Non-pigmented ciliary epithelial cell (primary cell): ENCODE results near the gene BCAS3.

Experiments
- DNase-seq: peaks from one replicate; pipeline ENCODE4 v3.0.0-alpha.2; 2010; ENCODE audit warnings: low read depth

Gene BCAS3

DNA sequence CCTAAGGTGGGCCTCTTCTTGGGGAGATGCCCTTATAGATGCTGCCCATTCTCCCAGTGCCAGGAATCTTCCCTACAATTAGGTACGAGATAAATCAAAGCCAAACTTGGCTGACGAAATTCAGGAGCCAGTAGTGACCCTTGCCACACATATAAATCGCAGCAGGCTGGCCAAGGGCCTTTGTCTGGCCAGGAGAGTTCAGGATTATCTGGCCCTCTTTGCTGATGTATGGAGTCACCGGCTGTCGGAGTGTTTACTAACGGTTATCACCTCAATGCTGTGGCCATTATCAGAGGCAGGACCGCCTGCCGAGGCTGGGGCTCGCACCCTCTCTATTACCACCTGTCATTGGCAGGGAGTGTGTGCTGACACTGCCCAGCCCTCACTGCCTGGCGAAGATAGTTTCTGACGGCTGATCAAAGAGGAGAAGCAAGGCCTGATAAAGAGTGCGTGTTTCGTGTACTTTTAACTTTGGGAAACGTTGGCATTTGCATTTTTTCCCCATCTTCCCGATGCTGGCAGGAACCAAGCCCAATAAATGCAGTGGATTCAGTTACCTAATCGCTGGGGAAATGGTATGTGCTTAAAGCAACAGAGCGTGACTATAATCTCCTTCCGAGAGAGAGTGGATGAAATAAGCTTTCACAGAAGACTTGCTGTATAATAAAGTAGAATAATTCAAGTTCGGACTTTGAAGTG, 689.2 kb downstream of the BCAS3 start:
- DNase-seq: no peak

DNA sequence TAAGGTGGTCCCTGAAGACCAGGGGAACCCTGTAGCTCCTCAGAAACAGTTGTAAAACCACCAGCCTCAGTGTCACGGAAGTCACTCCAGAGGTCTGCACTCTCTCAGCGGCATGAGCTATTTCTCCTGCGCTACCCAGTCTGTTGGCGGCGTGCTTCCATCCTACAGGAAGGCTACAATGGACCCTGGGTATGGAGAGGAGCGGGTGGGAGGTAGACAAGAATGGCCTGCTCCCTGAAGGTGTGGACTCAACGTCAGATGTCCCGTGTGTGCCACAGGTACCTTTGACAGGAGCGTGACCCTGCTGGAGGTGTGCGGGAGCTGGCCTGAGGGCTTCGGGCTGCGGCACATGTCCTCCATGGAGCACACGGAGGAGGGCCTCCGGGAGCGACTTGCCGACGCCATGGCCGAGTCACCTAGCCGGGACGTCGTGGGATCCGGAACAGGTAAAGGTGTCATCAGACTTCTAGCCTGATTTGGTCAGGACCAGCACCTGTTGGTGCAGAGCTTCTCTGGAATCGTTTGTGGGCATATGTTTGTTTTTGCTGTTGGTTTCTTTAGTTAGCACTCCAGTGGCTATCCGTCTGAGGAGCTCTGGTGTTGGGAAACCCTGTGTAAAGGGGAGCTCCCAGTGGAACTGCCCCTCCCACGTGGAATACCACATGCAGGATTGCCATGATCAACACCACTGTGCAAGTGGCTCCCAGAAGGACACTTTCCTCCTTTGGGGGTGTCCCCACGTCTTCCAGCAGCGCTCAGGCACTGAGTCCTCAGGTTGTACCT, 690.6 kb downstream of the BCAS3 start:
- DNase-seq: no peak

DNA sequence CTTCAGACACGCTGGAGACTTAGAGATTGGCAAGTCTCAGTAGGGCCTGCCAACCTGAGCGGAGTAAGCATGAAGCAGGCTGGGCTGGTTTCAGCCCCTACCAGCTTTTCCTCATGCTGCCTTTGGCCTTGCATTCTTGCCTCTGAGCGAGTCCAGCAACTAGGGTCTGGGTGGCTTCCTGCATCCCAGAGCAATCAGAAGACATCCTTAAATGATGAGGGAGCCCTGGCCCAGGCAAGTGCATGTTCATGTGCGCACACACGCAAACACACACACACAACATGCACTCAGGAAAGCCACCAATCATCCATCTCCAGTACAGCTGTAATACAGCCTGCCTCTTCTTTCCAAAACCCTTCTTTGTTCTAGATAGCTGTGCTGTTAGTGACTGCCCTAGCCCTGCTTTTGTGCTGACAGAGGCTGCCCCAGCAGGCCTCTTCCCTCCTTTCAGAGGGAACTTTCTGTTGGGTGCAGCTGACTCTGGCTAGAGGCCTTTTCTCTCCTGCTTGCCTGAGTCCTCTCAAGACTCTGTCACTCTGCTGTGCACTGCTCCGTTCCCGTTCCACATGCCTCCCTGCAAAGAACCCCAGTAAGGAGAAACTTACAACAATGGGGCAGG, 691.3 kb downstream of the BCAS3 start:
- DNase-seq: no peak

GRCh38 chr17:61369751-61370150, 692.1 kb downstream of the BCAS3 start:
- no peak for DNase-seq

GRCh38 chr17:61371179-61371578, 693.5 kb downstream of the BCAS3 start:
- DNase-seq: no peak

- DNase-seq: no peak
Observed at GRCh38 chr17:61371606-61372005, 694.0 kb downstream of the BCAS3 start.

GRCh38 chr17:61372436-61372835, 694.8 kb downstream of the BCAS3 start:
- no peak for DNase-seq

DNA sequence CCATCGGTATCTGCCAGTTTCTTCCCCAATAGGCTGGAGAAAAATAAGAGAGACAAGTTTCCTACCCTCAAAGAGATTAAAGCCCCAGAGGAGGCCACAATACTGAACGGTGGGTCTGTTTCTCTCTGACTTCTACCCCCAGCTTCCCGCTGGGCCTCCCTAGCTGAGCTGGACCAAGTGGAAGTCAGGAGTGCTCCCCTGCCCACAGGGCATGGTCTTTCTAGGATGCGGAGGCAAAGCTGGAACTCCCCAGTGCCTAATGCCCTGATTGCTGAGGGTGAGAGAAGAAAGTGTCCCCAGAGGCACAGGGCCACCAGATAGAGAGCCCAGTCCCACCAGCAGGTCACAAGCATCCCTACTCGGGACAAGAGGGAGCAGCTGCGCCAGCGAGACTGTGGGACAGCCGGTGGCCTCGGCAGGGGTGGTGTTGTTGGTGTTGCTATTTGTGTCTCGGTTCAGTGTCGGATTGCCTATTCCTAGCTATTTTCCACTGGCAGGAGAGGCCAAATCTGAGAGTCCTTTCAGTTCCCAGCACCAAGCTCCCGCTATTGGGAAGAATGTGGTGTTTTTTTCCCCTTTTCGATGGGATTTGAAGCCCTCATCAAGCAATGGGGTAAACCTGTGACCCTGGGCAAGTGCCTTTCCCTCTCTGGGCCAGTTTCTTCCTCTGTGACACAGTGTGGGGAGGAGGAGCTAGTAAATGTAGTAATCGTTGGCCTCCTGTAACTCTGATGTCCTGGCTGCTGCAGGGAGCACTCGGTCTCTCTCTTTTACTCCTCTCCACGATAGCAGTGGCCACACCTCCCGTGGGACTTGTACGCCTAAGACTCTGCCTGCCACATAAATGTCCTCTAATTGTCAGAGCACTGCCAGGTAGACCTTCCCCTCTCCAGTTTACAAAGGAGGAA, 699.5 kb downstream of the BCAS3 start:
- no peak for DNase-seq

DNA sequence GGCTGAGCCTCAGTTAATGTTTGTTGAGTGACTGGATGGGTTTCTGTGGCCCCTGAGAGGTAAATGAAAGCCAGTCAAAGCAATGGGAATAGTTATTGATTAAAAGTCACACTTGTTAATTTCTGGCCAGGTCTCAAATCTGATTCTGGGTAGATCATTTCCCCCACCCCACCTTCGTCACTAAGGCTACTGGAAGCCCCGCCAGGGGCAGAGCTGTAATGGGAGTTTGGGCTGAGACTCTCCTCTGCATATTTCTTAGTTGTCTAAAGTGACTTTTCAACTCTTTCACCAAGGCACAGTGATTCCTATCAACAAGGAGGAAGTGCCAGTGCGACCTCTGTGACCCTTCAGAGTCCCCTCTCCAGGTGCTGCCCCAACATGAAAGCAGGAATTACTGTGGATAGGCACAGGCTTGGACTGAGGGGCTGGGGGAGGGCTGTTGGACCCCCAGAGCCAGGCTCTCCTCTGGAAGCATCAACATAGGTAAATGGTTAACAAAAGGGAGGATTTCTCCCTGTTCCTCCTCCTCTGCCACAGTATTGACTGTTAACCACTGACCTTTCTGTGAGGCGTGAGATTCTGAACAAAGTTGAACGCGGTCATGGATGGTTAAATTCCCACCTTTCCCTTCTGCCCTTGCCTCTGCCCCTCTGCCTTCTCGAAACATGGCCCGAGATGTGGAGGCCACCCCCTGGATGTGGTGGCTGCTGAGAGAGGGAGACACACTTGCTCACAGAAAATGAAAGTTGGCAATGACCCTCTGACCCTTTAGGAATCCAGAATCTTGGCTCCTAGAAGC, 701.2 kb downstream of the BCAS3 start:
- no peak for DNase-seq

GRCh38 chr17:61379457-61380216, 702.0 kb downstream of the BCAS3 start:
- no peak for DNase-seq

- no peak for DNase-seq
Observed at GRCh38 chr17:61380217-61380835, 702.7 kb downstream of the BCAS3 start.

GRCh38 chr17:61380836-61381525, 703.3 kb downstream of the BCAS3 start:
- DNase-seq: no peak

GRCh38 chr17:61381537-61381936, 703.9 kb downstream of the BCAS3 start:
- DNase-seq: no peak

DNA sequence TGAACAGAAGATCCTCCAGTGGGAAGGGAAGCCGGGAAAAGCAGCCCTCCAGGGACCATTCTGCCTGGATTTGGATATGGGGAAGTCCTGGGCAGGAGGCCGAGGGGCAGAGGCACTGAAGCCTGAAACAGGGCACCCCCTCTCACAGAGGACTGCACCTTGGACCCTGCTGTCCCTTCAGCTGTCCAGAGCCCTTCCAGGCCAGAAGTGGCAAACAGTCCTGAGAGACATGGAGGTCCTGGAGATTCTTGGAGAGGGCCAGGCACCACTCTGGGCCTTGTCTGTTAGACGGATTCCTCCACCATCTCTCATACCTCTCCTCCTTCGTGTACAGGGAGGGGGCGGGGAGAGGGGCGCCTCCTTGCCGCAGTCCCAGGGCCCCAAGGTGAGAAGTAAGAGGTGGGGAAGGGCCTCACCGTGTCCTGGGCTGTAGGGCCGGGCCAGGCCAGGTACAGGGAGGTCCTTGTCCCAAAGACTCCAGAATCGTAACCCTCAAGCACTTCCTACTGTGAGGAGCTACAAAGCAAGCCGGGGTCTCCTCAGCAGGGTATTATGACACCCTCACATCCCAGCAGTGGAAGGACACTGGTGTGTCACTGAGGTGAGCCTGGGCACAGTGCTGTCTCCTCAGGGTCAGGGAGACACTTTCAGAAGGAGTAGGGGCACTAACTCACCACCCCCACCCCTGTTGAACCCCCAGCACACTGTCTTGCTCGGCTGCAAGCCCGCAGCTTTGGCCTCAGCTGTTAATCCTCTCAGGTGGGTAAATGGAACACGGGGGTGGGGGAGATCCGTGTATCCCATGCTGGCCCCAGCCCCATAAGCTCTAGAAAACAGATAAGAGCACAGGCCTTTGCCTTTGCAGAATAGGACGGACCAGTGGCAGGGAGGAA, 705.4 kb downstream of the BCAS3 start:
- no peak for DNase-seq

DNA sequence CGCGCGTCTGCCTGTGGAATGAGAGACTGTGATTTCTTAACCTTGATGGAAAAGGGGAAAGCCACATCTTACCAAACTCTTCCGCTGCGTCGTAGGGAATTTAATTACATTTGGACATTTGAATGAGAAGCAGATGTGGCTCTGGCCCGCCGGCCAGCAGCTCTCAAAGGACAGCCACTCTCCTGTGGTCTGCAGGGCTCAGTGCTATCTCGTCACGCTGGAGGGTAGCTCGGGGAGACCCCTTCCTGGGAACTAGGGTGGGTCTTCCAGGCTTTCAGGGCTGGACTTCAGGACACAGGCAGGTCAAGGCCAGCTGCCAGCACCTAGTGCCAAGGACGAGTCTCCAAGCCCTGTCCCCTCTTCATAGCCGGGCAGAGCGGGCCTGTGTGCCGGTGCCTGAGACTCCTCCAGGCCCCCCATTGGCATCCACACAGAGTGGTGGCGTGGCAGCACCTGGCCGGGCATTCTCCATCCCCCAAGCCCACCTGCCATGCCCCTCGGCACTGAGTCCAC, 706.1 kb downstream of the BCAS3 start:
- DNase-seq: no peak

DNA sequence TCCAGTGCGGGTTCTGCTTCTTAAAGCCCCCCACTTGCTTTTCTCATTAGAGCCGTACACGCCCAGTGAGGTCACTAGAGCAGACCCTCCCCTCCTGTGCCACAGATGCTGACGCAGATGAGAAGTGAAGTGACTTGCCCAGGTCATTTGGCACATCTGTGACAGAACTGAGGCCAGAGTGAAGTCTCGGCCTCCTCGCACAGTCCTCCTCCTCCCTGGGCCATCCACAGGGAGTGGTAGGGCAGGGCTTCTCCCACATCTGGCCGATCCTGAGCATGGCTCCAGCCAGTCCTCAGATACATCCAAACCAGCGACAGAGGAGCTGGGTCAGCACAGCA, 706.7 kb downstream of the BCAS3 start:
- DNase-seq: no peak

DNA sequence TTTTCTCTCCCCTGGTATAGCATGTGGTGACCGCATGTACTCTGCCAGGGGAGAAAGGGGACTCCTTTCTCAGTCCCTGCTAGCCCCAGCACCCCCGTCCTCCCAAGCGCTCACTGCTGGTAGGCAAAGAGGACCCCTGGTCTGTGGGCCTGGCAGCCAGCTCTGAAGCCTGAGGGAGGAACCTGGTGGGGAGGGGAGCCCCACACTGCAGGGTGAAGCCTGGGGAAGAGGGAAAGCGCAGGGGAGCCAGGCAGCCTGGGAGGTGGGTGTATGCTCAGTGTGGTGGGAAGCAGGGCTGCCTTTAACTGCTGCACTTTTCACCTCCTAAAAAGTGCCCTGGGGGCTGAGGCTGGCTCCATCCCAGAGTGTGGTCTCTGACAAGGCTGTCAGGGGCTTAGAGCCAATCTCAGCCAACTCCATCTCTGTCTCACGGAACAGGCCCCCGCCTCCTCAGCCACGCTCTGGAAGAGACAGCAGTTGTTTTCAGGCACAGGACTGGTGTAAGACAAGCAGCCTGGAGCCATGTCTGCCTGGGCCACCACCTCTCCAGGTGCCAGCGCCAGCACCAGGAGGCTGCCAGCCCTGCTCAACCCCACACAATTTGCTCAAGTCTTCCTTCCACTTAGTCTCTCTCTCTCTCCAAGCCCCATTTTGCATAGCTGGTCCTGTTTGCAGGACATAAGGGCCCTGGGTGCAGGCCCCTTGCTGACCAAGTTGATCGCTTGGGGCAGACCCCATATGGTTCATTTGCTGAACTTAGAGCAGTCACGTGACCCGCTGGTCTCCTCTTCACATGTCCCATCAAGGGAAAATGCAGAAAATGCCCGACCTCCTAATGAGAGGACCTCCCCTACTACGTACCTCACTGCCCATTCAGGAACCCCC, 707.3 kb downstream of the BCAS3 start:
- no peak for DNase-seq
